ES-I3 (cell line): ENCODE results near the gene KLK12.
A peak's percentile ranks its signal among the peaks of the same experiment; 100 is the strongest.

ENCODE experiments used
- H3K36me3 ChIP-seq: 2 replicates; pipeline ENCODE4 v1.6.1; 2013; ENCODE audit warnings: mild to moderate bottlenecking, low read length, control low read depth, moderate library complexity; ENCODE audit not compliant: insufficient read depth
- H3K4me1 ChIP-seq: 2 replicates; pipeline ENCODE4 v1.6.1; 2013; ENCODE audit warnings: mild to moderate bottlenecking, control low read depth, low read length; ENCODE audit not compliant: insufficient read depth
- H3K9ac ChIP-seq: 2 replicates; pipeline ENCODE4 v1.6.1; 2013; ENCODE audit warnings: low read depth, mild to moderate bottlenecking, low read length, moderate library complexity
- H3K9me3 ChIP-seq: 2 replicates; pipeline ENCODE4 v1.6.1; 2013; ENCODE audit warnings: mild to moderate bottlenecking, low read length, moderate library complexity; ENCODE audit not compliant: control insufficient read depth, insufficient read depth

Gene KLK12

GRCh38 chr19:51065221-51065960 lies 30.6 kb upstream of the KLK12 start:
- Histone ChIP-seq H3K4me1 (peaks cover 6% of the 10 kb centered on the region; the same call in 1 of the 2 replicates), H3K36me3 (no peaks in the 10 kb centered on the region), H3K9me3 (no peaks in the 10 kb centered on the region), H3K9ac (peak overlapping the region; percentile 72)

- Histone ChIP-seq H3K9ac (peak within 1 kb of the TSS; percentile 72), H3K9me3 (no peaks in the 10 kb centered on the region), H3K36me3 (no peaks in the 10 kb centered on the region), H3K4me1 (peaks cover 6% of the 10 kb centered on the region; the same call in 1 of the 2 replicates)
Measured at GRCh38 chr19:51064534-51065220, 29.9 kb upstream of the KLK12 start, which contains the start of gene KLK13. Gene KLK13 (minus strand): TSS chr19:51065092. CDS start chr19:51065067, 25 bp downstream.

GRCh38 chr19:51063664-51064063 lies 28.9 kb upstream of the KLK12 start:
- Histone ChIP-seq H3K36me3 (no peaks in the 10 kb centered on the region), H3K9me3 (no peaks in the 10 kb centered on the region), H3K4me1 (peaks cover 6% of the 10 kb centered on the region; the same call in 1 of the 2 replicates), H3K9ac (no peak overlapping the region)

GRCh38 chr19:51060973-51061372 lies 26.2 kb upstream of the KLK12 start:
- Histone ChIP-seq H3K9ac (no peak overlapping the region), H3K9me3 (no peaks in the 10 kb centered on the region), H3K4me1 (peaks cover 4% of the 10 kb centered on the region; the same call in 1 of the 2 replicates), H3K36me3 (no peaks in the 10 kb centered on the region)

- Histone ChIP-seq H3K36me3 (no peaks in the 10 kb centered on the region), H3K9ac (no peak overlapping the region), H3K4me1 (no peaks in the 10 kb centered on the region), H3K9me3 (no peaks in the 10 kb centered on the region)
Measured at GRCh38 chr19:51060336-51060735, 25.5 kb upstream of the KLK12 start.

- Histone ChIP-seq H3K9ac (no peak overlapping the region), H3K4me1 (no peaks in the 10 kb centered on the region), H3K36me3 (no peaks in the 10 kb centered on the region), H3K9me3 (no peaks in the 10 kb centered on the region)
Measured at GRCh38 chr19:51059715-51060114, 24.9 kb upstream of the KLK12 start.

- Histone ChIP-seq H3K36me3 (no peaks in the 10 kb centered on the region), H3K9me3 (no peaks in the 10 kb centered on the region), H3K4me1 (0 out of 2 replicates have a peak, but pooled peaks cover 8% of the 10 kb centered on the region), H3K9ac (no peak overlapping the region)
Measured at GRCh38 chr19:51055866-51056265, 21.1 kb upstream of the KLK12 start.

- Histone ChIP-seq H3K9me3 (no peaks in the 10 kb centered on the region), H3K36me3 (no peaks in the 10 kb centered on the region), H3K4me1 (peaks cover 18% of the 10 kb centered on the region), H3K9ac (peak overlapping the region; percentile 46)
Measured at GRCh38 chr19:51047031-51047335, 12.2 kb upstream of the KLK12 start.

- Histone ChIP-seq H3K36me3 (no peaks in the 10 kb centered on the region), H3K9me3 (no peaks in the 10 kb centered on the region), H3K4me1 (peaks cover 18% of the 10 kb centered on the region), H3K9ac (no peak overlapping the region)
Measured at GRCh38 chr19:51044327-51044726, 9.5 kb upstream of the KLK12 start.

- H3K36me3 ChIP-seq, result no peaks in the 10 kb centered on the region
- H3K4me1 ChIP-seq, result peaks cover 18% of the 10 kb centered on the region
- no peak overlapping the region for H3K9ac ChIP-seq
- no peaks in the 10 kb centered on the region for H3K9me3 ChIP-seq
Measured at GRCh38 chr19:51043497-51043896, 8.7 kb upstream of the KLK12 start.

GRCh38 chr19:51040151-51040550 lies 5.3 kb upstream of the KLK12 start:
- no peaks in the 10 kb centered on the region for H3K9me3 ChIP-seq
- no peak overlapping the region for H3K9ac ChIP-seq
- peaks cover 6% of the 10 kb centered on the region for H3K4me1 ChIP-seq
- no peaks in the 10 kb centered on the region for H3K36me3 ChIP-seq

GRCh38 chr19:51036519-51036918 lies 1.7 kb upstream of the KLK12 start:
- Histone ChIP-seq H3K9ac (no peak overlapping the region), H3K36me3 (no peaks in the 10 kb centered on the region), H3K4me1 (no peaks in the 10 kb centered on the region), H3K9me3 (no peaks in the 10 kb centered on the region)

GRCh38 chr19:51031880-51032225 lies 2.9 kb downstream of the KLK12 start:
- Histone ChIP-seq H3K9me3 (no peaks in the 10 kb centered on the region), H3K36me3 (no peaks in the 10 kb centered on the region), H3K9ac (no peak overlapping the region), H3K4me1 (peaks cover 6% of the 10 kb centered on the region)

GRCh38 chr19:51031220-51031879 lies 3.5 kb downstream of the KLK12 start:
- no peaks in the 10 kb centered on the region for H3K9me3 ChIP-seq
- H3K36me3 ChIP-seq, result no peaks in the 10 kb centered on the region
- peaks cover 11% of the 10 kb centered on the region for H3K4me1 ChIP-seq
- H3K9ac ChIP-seq, result no peak overlapping the region

- H3K4me1 ChIP-seq, result peaks cover 18% of the 10 kb centered on the region
- H3K9me3 ChIP-seq, result no peaks in the 10 kb centered on the region
- H3K9ac ChIP-seq, result no peak overlapping the region
- H3K36me3 ChIP-seq, result no peaks in the 10 kb centered on the region
Measured at GRCh38 chr19:51030631-51031030, 4.2 kb downstream of the KLK12 start.
